Body of pancreas (tissue), 4 donors: ENCODE data around the gene ZNF276. TPM values are rescaled to one million over a fixed set of nuclear protein-coding genes. Genes with fewer than 3 reads are reported as not detected.

Experiments
- ATAC-seq: fragments of 150-250 bp; one replicate; pipeline ENCODE4 v1.9.1; 2016
- DNase-seq, 4 donors: peaks; one replicate each; pipeline ENCODE4 v3.0.0-alpha.2; 2019
- H3K27ac ChIP-seq, 4 donors: fragments of 200-600 bp; sonication (generic); 1 replicate in 3 of 4; 2 replicates in 1 of 4; pipeline versions ENCODE4 v1.5.1 to v1.6.1; 2016 to 2019; ENCODE audit warnings: mild to moderate bottlenecking in 1 of 4, mixed read lengths in 1 of 4, moderate library complexity in 1 of 4
- H3K27me3 ChIP-seq, 2 donors: fragments of 200-600 bp; sonication (generic); one replicate each; pipeline ENCODE4 v1.6.0; 2016; ENCODE audit warnings: mild to moderate bottlenecking in 1 of 2
- H3K36me3 ChIP-seq, 2 donors: fragments of 200-600 bp; sonication (generic); replicated peaks in 1 of 2; 2 replicates each; pipeline ENCODE4 v1.5.1; 2016; ENCODE audit warnings: low read depth in 2 of 2; ENCODE audit not compliant: insufficient read depth in 1 of 2
- H3K4me1 ChIP-seq: fragments of 200-600 bp; sonication (generic); one replicate; pipeline ENCODE4 v1.6.0; 2016
- H3K4me3 ChIP-seq, 2 donors: fragments of 200-600 bp; sonication (generic); 1 replicate in 1 of 2; 2 replicates in 1 of 2; pipeline ENCODE4 v1.5.1; 2016 to 2019
- H3K9me3 ChIP-seq, 3 donors: fragments of 200-600 bp; sonication (generic); 1 replicate in 2 of 3; 2 replicates in 1 of 3; pipeline ENCODE4 v1.5.1; 2016
- POLR2A ChIP-seq, 3 donors: fragments of 450-650 bp; IDR thresholded peaks; one replicate each; pipeline ENCODE4 v1.6.1; 2016; ENCODE audit warnings: antibody characterized with exemption in 3 of 3, mild to moderate bottlenecking in 2 of 3
- WGBS, 2 donors: methylation state at CpG; one replicate each; pipeline ENCODE4 v1.1.5; 2017; 5-methylcytosine and 5-hydroxymethylcytosine counted together
- intact Hi-C: fragments of 100-400 bp; cut with DNase I; formaldehyde crosslinking; loops from one replicate; pipeline ENCODE4 v1.15.1; 2023
- total RNA-seq, 2 donors: library from RNA; depleted of rRNA; stranded (reverse); fragments of >200 nt; gene quantifications; one replicate each; pipeline ENCODE4 v1.1.0, GENCODE V29; 2016
- TF ChIP-seq, protein P1 (sequence below), 7 experiments: fragments of 450-650 bp in 4 of 7; fragments of 200-600 bp in 3 of 7; sonication (generic) in 3 of 7; IDR thresholded peaks; one replicate each; pipeline ENCODE4 v1.5.1; 2016 to 2019; ENCODE audit warnings: antibody characterized with exemption in 7 of 7

The ZNF276 gene
- total RNA-seq, 2 donors from 2014 or later, result 20.8 to 41.2 TPM

DNA sequence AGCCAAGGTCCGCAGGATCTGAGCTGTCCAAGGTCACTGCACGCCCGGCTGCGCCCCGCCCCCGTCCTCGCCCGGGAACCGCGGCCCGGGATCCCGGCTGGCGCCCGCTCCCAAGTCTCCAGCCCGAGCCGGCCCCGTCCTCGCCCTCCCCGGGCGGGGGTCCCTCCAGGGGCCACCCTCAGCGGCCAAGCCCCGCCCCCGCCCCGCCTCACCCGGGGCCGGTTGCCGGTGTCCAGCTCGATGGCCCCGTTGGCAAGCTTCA is 855 bp upstream of the ZNF276 start:
- peak overlapping the region; percentile 83 to 98 (median 88) for H3K27ac ChIP-seq
- WGBS, 2 donors, result 1% methylated on average over 16 of the region's 29 CpGs; no CpG with 5 or more reads in 1 of the 2 donors
- ATAC-seq, result peak; percentile 26
- DNase-seq, result peak; percentile 61 to 67 (median 66)
- peaks cover 30% of the 10 kb centered on the region for H3K4me1 ChIP-seq
- intact Hi-C loops, result no loop called here
- no peaks in the 10 kb centered on the region for H3K9me3 ChIP-seq
- H3K27me3 ChIP-seq, result no peaks in the 10 kb centered on the region
- TF ChIP-seq POLR2A (IDR thresholded peaks at IDR 0.05), result no peak
- TF ChIP-seq, protein P1, sequence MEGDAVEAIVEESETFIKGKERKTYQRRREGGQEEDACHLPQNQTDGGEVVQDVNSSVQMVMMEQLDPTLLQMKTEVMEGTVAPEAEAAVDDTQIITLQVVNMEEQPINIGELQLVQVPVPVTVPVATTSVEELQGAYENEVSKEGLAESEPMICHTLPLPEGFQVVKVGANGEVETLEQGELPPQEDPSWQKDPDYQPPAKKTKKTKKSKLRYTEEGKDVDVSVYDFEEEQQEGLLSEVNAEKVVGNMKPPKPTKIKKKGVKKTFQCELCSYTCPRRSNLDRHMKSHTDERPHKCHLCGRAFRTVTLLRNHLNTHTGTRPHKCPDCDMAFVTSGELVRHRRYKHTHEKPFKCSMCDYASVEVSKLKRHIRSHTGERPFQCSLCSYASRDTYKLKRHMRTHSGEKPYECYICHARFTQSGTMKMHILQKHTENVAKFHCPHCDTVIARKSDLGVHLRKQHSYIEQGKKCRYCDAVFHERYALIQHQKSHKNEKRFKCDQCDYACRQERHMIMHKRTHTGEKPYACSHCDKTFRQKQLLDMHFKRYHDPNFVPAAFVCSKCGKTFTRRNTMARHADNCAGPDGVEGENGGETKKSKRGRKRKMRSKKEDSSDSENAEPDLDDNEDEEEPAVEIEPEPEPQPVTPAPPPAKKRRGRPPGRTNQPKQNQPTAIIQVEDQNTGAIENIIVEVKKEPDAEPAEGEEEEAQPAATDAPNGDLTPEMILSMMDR (IDR thresholded peaks at IDR 0.05), result no peak
- H3K4me3 ChIP-seq, result peak overlapping the region; percentile 52 to 90
- H3K36me3 ChIP-seq, result peaks cover 0 to 5% of the 10 kb centered on the region in 2 donors

DNA sequence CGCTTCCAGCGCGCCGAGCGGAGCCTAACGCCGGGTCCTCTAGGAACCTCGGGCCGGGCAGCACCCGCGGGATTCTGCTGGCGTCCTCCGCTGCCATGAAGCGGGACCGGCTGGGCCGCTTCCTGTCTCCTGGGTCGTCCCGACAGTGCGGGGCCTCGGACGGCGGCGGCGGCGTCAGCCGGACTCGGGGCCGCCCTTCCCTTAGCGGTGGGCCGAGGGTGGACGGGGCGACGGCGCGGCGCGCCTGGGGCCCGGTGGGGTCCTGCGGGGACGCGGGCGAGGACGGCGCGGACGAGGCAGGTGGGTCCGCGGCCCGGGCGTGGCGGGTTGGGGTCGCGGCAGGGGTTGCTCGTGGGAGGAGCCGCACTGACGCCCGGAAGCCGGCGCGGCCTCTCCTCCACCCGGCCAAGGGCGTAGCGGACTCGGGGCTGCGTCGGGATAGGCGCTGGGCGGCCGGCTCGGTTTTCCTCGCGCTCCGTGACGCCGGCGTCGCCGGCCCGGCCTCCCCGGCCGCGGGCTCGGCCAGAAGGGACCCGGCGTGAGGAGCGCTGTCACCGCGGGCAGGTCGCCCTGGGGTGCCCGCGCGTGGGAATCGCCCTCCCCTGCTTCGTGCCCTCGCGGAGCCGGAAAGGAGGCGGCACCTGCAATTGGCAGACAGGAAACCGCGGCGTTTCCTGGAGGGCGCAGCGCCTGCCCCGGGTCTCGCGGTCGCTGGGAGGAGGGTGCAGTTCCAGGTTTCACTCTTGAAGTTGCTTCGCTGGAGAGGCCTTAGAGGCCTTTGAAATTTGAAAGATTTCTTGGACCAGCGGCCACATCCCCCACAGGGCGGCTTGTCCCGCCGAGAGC is 432 bp downstream of the ZNF276 start:
- Histone ChIP-seq H3K27me3 (no peaks in the 10 kb centered on the region), H3K9me3 (no peaks in the 10 kb centered on the region), H3K36me3 (peaks cover 0 to 5% of the 10 kb centered on the region in 2 donors), H3K4me3 (peak overlapping the region; percentile 52 to 90), H3K4me1 (peaks cover 30% of the 10 kb centered on the region), H3K27ac (peak overlapping the region; percentile 83 to 98 (median 88))
- ATAC-seq (peak; percentile 34), DNase-seq (peak in 3 of 4 donors; percentile 58 to 73 (median 72))
- WGBS, 2 donors, result 0% methylated on average over 93 of the region's 112 CpGs; no CpG with 5 or more reads in 1 of the 2 donors
- peak in 1 of 3 donors; percentile 30 for TF ChIP-seq POLR2A (IDR thresholded peaks at IDR 0.05)
- TF ChIP-seq, protein P1 (IDR thresholded peaks at IDR 0.05), result no peak
- intact Hi-C loops, result no loop called here

DNA sequence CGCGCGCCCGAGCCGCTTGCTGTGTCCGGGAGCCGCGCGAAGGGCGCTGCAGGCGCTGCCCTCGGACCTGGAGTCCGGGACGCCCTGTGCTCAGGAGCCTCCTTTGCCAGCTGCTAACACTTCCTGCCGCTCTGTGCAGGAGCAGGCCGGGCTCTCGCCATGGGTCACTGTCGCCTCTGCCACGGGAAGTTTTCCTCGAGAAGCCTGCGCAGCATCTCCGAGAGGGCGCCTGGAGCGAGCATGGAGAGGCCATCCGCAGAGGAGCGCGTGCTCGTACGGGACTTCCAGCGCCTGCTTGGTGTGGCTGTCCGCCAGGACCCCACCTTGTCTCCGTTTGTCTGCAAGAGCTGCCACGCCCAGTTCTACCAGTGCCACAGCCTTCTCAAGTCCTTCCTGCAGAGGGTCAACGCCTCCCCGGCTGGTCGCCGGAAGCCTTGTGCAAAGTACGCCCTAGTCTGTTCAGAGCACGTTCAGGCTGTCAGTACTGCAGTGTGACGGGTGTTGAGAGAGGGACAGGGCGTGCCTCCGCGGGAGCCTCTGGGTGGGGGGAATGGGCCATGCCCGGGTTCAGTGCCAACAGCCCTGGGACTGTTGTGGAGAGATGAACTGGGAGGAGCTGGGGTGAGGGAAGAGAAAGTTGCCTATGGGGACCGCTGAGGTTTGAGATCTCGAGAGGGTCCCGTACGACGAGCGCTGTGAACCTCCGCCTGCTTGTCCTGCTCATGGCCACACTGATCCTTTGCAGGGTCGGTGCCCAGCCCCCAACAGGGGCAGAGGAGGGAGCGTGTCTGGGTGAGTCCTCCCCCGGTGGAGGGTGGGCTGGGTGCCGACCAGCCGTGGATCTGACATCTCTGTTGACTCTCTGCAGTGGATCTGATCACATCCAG is 1.3 kb downstream of the ZNF276 start:
- peak in 1 of 3 donors; percentile 6 for TF ChIP-seq POLR2A (IDR thresholded peaks at IDR 0.05)
- TF ChIP-seq, protein P1 (IDR thresholded peaks at IDR 0.05), result no peak
- 31 to 43% methylated on average over 13 to 56 of the region's 56 CpGs for WGBS, 2 donors
- Histone ChIP-seq H3K4me3 (peak overlapping the region; percentile 52 to 90), H3K36me3 (peaks cover 0 to 5% of the 10 kb centered on the region in 2 donors), H3K9me3 (no peaks in the 10 kb centered on the region), H3K27me3 (no peaks in the 10 kb centered on the region), H3K4me1 (peaks cover 30% of the 10 kb centered on the region), H3K27ac (peak overlapping the region; percentile 83 to 98 (median 88))
- no peak for ATAC-seq
- intact Hi-C loops, result no loop called here
- DNase-seq, result peak in 3 of 4 donors; percentile 42 to 65 (median 57)

DNA sequence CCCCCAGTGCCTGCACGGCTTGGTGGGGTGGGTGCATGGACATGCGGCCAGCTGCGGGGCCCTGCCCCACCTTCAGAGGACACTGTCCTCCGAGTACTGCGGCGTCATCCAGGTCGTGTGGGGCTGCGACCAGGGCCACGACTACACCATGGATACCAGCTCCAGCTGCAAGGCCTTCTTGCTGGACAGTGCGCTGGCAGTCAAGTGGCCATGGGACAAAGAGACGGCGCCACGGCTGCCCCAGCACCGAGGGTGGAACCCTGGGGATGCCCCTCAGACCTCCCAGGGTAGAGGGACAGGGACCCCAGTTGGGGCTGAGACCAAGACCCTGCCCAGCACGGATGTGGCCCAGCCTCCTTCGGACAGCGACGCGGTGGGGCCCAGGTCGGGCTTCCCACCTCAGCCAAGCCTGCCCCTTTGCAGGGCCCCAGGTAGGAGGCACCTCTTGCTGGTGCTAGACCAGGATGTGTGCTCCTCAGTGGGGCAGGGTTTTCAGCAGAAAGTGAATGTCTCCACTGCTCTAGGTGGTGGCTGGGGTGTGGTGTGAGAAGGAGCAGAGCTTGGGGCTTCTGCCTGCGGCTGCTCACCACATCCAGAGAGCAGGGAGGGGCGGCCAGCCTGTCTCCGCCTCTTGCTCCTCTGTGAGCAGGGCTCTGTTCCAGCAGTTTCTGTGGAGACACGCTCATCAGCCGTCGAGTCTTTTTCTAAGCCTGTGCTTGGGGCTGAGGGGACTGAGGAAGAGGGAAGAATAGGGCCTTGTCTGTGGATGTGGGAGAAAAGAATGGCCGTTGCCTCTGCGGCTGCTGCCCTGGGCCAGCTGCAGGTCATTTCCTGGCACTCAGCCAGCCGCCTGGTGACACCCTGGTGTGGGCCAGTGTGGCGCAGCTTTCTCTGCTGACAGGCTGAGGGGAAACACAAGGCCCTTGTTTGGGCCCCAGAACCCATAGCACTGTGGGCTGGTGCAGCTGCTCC is 2.2 kb downstream of the ZNF276 start:
- H3K4me1 ChIP-seq, result peaks cover 30% of the 10 kb centered on the region
- no peak for ATAC-seq
- DNase-seq, result peak in 3 of 4 donors; percentile 34 to 42 (median 36)
- intact Hi-C loops, result no loop called here
- H3K27me3 ChIP-seq, result no peaks in the 10 kb centered on the region
- H3K27ac ChIP-seq, result peak overlapping the region in 2 of 4 donors; percentile 93 to 98
- peaks cover 0 to 5% of the 10 kb centered on the region in 2 donors for H3K36me3 ChIP-seq
- WGBS, 2 donors, result 83% methylated on average over 10 to 27 of the region's 30 CpGs
- no peaks in the 10 kb centered on the region for H3K9me3 ChIP-seq
- H3K4me3 ChIP-seq, result no peak overlapping the region
- TF ChIP-seq, protein P1 (IDR thresholded peaks at IDR 0.05), result no peak
- TF ChIP-seq POLR2A (IDR thresholded peaks at IDR 0.05), result no peak
